Parathyroid adenoma (tissue), 2 donors: ENCODE measurements around the gene PCCA.

Experiments used
- H2AFZ ChIP-seq: fragments of 300-600 bp; sonication (generic); one replicate; pipeline ENCODE4 v1.7.0; 2017; ENCODE audit warnings: antibody characterized with exemption, mild to moderate bottlenecking
- H3K27ac ChIP-seq: fragments of 300-600 bp; sonication (generic); one replicate; pipeline ENCODE4 v1.7.0; 2017
- H3K27me3 ChIP-seq: fragments of 300-600 bp; sonication (generic); one replicate; pipeline ENCODE4 v1.7.0; 2017; ENCODE audit warnings: low read length; ENCODE audit not compliant: control insufficient read depth, insufficient read depth
- H3K36me3 ChIP-seq: fragments of 300-600 bp; sonication (generic); one replicate; pipeline ENCODE4 v1.7.0; 2017; ENCODE audit warnings: low read length; ENCODE audit not compliant: control insufficient read depth, insufficient read depth
- H3K4me1 ChIP-seq: fragments of 300-600 bp; sonication (generic); one replicate; pipeline ENCODE4 v1.7.0; 2017; ENCODE audit warnings: control low read depth
- H3K4me2 ChIP-seq: fragments of 300-600 bp; sonication (generic); one replicate; pipeline ENCODE4 v1.7.0; 2017; ENCODE audit warnings: low read length
- H3K4me3 ChIP-seq: fragments of 300-600 bp; sonication (generic); one replicate; pipeline ENCODE4 v1.7.0; 2017; ENCODE audit warnings: low read depth, low read length
- H3K79me2 ChIP-seq: fragments of 300-600 bp; sonication (generic); one replicate; pipeline ENCODE4 v1.7.0; 2017; ENCODE audit warnings: control low read depth
- H3K9ac ChIP-seq: fragments of 300-600 bp; sonication (generic); one replicate; pipeline ENCODE4 v1.7.0; 2017; ENCODE audit warnings: mild to moderate bottlenecking
- H3K9me3 ChIP-seq: fragments of 300-600 bp; sonication (generic); one replicate; pipeline ENCODE4 v1.7.0; 2017; ENCODE audit warnings: low read length; ENCODE audit not compliant: control insufficient read depth
- TF ChIP-seq, protein P1 (sequence below): fragments of 300-600 bp; sonication (generic); IDR thresholded peaks from one replicate; pipeline ENCODE4 v1.7.0; 2017; ENCODE audit warnings: antibody characterized with exemption, mild to moderate bottlenecking
- donor health status: primary hyperparathyroidism.

PCCA gene

DNA sequence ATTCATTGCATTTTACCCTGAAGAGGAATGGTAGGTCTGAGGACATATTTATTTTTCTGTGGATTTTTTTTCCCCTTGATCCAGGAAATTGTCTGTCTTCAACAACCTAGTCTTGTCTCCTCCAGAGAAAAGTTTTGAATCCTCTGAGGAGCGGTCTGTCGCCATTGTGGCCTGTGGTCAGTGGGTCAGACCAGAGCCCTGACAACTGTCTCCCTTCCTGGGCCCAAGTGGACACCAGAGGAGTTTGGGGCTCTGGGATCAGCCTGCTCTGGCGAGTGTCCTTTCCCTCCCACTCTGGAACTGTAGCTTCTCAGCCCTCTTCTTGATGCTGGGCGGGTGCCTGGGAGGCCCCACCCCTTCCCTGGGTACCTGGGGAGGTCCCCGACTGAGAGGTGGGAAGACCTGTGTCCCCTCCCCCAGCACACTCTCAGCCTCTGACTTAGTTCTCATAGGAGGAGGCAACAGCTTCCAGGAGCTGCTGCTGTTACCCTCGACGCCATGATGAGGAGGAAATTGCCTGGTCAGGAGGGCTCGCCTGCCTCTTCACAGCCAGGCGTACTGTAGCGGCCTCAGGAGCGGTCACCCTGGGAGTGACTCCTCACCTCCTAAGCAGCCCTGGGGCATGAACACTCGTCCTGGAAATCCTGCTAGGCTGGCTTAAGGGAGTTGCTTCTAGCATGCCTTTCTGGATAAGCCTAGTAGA lies 389.4 kb downstream of the PCCA start:
- Histone ChIP-seq H3K4me2 (no peak overlapping the region), H3K36me3 (no peaks in the 10 kb centered on the region), H2AFZ (no peak overlapping the region), H3K4me3 (no peak overlapping the region), H3K79me2 (no peaks in the 10 kb centered on the region), H3K4me1 (no peaks in the 10 kb centered on the region), H3K9ac (no peak overlapping the region), H3K27ac (no peak overlapping the region), H3K9me3 (no peaks in the 10 kb centered on the region), H3K27me3 (no peaks in the 10 kb centered on the region)
- TF ChIP-seq, protein P1, sequence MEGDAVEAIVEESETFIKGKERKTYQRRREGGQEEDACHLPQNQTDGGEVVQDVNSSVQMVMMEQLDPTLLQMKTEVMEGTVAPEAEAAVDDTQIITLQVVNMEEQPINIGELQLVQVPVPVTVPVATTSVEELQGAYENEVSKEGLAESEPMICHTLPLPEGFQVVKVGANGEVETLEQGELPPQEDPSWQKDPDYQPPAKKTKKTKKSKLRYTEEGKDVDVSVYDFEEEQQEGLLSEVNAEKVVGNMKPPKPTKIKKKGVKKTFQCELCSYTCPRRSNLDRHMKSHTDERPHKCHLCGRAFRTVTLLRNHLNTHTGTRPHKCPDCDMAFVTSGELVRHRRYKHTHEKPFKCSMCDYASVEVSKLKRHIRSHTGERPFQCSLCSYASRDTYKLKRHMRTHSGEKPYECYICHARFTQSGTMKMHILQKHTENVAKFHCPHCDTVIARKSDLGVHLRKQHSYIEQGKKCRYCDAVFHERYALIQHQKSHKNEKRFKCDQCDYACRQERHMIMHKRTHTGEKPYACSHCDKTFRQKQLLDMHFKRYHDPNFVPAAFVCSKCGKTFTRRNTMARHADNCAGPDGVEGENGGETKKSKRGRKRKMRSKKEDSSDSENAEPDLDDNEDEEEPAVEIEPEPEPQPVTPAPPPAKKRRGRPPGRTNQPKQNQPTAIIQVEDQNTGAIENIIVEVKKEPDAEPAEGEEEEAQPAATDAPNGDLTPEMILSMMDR, result no peak

GRCh38 chr13:100480676-100481075 lies 391.8 kb downstream of the PCCA start:
- Histone ChIP-seq H3K27me3 (no peaks in the 10 kb centered on the region), H3K36me3 (no peaks in the 10 kb centered on the region), H3K79me2 (no peaks in the 10 kb centered on the region), H3K9ac (no peak overlapping the region), H3K4me3 (no peak overlapping the region), H2AFZ (no peak overlapping the region), H3K4me2 (no peak overlapping the region), H3K9me3 (no peaks in the 10 kb centered on the region), H3K4me1 (no peaks in the 10 kb centered on the region), H3K27ac (no peak overlapping the region)
- TF ChIP-seq, protein P1, result no peak

DNA sequence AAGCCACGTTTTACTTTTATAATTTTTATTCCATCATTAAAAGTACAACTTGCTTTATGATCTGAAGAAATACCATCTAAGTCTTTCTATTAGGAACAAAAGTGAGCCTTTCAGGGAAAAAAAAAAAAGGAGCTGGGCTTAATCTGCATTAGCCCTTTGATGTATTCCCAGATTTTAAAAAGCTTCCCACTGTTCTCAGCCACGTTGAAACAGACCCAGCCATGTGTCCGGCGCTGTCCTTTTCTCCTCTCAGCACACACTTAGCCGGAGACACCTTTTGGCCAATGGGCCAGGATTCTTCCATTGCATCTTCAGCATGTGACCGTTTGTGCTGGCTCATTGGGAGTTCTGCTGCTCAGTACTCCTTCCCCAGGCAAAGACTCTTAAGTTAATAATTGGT lies 394.2 kb downstream of the PCCA start:
- H3K27ac ChIP-seq, result no peak overlapping the region

GRCh38 chr13:100483841-100484381 lies 395.0 kb downstream of the PCCA start:
- Histone ChIP-seq H3K9ac (no peak overlapping the region), H3K4me3 (no peak overlapping the region), H2AFZ (no peak overlapping the region)

More for the DNA sequence above, 394.2 kb downstream of the PCCA start:
- Histone ChIP-seq H3K9ac (no peak overlapping the region), H2AFZ (no peak overlapping the region), H3K79me2 (no peaks in the 10 kb centered on the region), H3K4me1 (no peaks in the 10 kb centered on the region), H3K4me3 (no peak overlapping the region), H3K9me3 (no peaks in the 10 kb centered on the region), H3K27me3 (no peaks in the 10 kb centered on the region), H3K4me2 (no peak overlapping the region), H3K36me3 (no peaks in the 10 kb centered on the region)
- TF ChIP-seq, protein P1, result no peak

More at GRCh38 chr13:100483841-100484381, 395.0 kb downstream of the PCCA start:
- Histone ChIP-seq H3K27ac (no peak overlapping the region), H3K4me1 (no peaks in the 10 kb centered on the region), H3K27me3 (no peaks in the 10 kb centered on the region), H3K4me2 (no peak overlapping the region), H3K79me2 (no peaks in the 10 kb centered on the region), H3K36me3 (no peaks in the 10 kb centered on the region), H3K9me3 (no peaks in the 10 kb centered on the region)
- TF ChIP-seq, protein P1, result no peak
